Measurements from ENCODE around the gene CIROP. TPM values are rescaled to one million over a fixed set of nuclear protein-coding genes. Genes with fewer than 3 reads are reported as not detected.
A peak's percentile ranks its signal among the peaks of the same experiment; 100 is the strongest.

CIROP gene
- total RNA-seq, 1 donor from 2014 or later = 0.19 TPM

- Mint-ChIP-seq H3K27ac (no peak overlapping the region), H3K36me3 (peaks cover 5% of the 10 kb centered on the region), H3K4me1 (ENCODE audit: unreplicated experiment) (peaks cover 18% of the 10 kb centered on the region), H3K27me3 (peaks cover 3% of the 10 kb centered on the region), H3K4me3 (no peak overlapping the region), H3K9me3 (no peaks in the 10 kb centered on the region)
- no peak for TF ChIP-seq CTCF (conservative IDR thresholded peaks at IDR 0.05)
- no peak for DNase-seq (ENCODE audit: extremely low spot score, unreplicated experiment)
Measured at GRCh38 chr14:23125933-23126524, 21.2 kb upstream of the CIROP start.

- TF ChIP-seq CTCF (conservative IDR thresholded peaks at IDR 0.05) = no peak
- H3K4me1 Mint-ChIP-seq (ENCODE audit: unreplicated experiment) = peaks cover 24% of the 10 kb centered on the region
- no peak overlapping the region for H3K27ac Mint-ChIP-seq
- H3K4me3 Mint-ChIP-seq = no peak overlapping the region
- H3K36me3 Mint-ChIP-seq = peaks cover 5% of the 10 kb centered on the region
- H3K9me3 Mint-ChIP-seq = no peaks in the 10 kb centered on the region
- no peak for DNase-seq (ENCODE audit: extremely low spot score, unreplicated experiment)
- H3K27me3 Mint-ChIP-seq = peaks cover 3% of the 10 kb centered on the region
Measured at GRCh38 chr14:23125011-23125410, 20.2 kb upstream of the CIROP start.

- no peak for DNase-seq (ENCODE audit: extremely low spot score, unreplicated experiment)
- Mint-ChIP-seq H3K27me3 (peaks cover 3% of the 10 kb centered on the region), H3K36me3 (peaks cover 5% of the 10 kb centered on the region), H3K9me3 (no peaks in the 10 kb centered on the region), H3K4me1 (ENCODE audit: unreplicated experiment) (peaks cover 24% of the 10 kb centered on the region), H3K4me3 (no peak overlapping the region), H3K27ac (peak overlapping the region; percentile 50)
- TF ChIP-seq CTCF (conservative IDR thresholded peaks at IDR 0.05) = no peak
Measured at GRCh38 chr14:23124337-23124954, 19.7 kb upstream of the CIROP start.

- H3K27ac Mint-ChIP-seq = no peak overlapping the region
- H3K36me3 Mint-ChIP-seq = no peaks in the 10 kb centered on the region
- TF ChIP-seq CTCF (conservative IDR thresholded peaks at IDR 0.05) = no peak
- peaks cover 24% of the 10 kb centered on the region for H3K4me1 Mint-ChIP-seq (ENCODE audit: unreplicated experiment)
- H3K4me3 Mint-ChIP-seq = no peak overlapping the region
- H3K9me3 Mint-ChIP-seq = no peaks in the 10 kb centered on the region
- peaks cover 3% of the 10 kb centered on the region for H3K27me3 Mint-ChIP-seq
- DNase-seq (ENCODE audit: extremely low spot score, unreplicated experiment) = no peak
Measured at GRCh38 chr14:23123419-23123818, 18.6 kb upstream of the CIROP start.

- H3K27ac Mint-ChIP-seq = peak overlapping the region; percentile 65
- peaks cover 24% of the 10 kb centered on the region for H3K4me1 Mint-ChIP-seq (ENCODE audit: unreplicated experiment)
- H3K36me3 Mint-ChIP-seq = no peaks in the 10 kb centered on the region
Measured at GRCh38 chr14:23122086-23122485, 17.3 kb upstream of the CIROP start.

More at GRCh38 chr14:23122086-23122485, 17.3 kb upstream of the CIROP start:
- H3K9me3 Mint-ChIP-seq = no peaks in the 10 kb centered on the region
- no peak for TF ChIP-seq CTCF (conservative IDR thresholded peaks at IDR 0.05)
- H3K4me3 Mint-ChIP-seq = no peak overlapping the region
- no peak for DNase-seq (ENCODE audit: extremely low spot score, unreplicated experiment)
- peaks cover 3% of the 10 kb centered on the region for H3K27me3 Mint-ChIP-seq
